Neural crest cell (in vitro differentiated cells): ENCODE measurements around the gene VTA1. TPM values are rescaled to one million over a fixed set of nuclear protein-coding genes. Genes with fewer than 3 reads are reported as not detected.

Experiments used
- DNase-seq: peaks from one replicate; pipeline ENCODE4 v3.0.0; 2021; ENCODE audit warnings: low read depth, mixed read lengths, low spot score
- H3K27ac Mint-ChIP-seq: one replicate; pipeline ENCODE4 v1.8.0; 2021; ENCODE audit warnings: mild to moderate bottlenecking, mixed read lengths; ENCODE audit not compliant: unreplicated experiment
- H3K27me3 Mint-ChIP-seq: 2 replicates; pipeline ENCODE4 v1.8.0; 2021; ENCODE audit warnings: low read depth, mild to moderate bottlenecking, mixed read lengths
- H3K36me3 Mint-ChIP-seq: 2 replicates; pipeline ENCODE4 v1.8.0; 2021; ENCODE audit warnings: low read depth, mild to moderate bottlenecking, mixed read lengths
- H3K4me1 Mint-ChIP-seq: 2 replicates; pipeline ENCODE4 v1.8.0; 2021; ENCODE audit warnings: mixed read lengths
- H3K4me3 Mint-ChIP-seq: one replicate; pipeline ENCODE4 v1.8.0; 2021; ENCODE audit warnings: mild to moderate bottlenecking, mixed read lengths
- H3K9me3 Mint-ChIP-seq: 2 replicates; pipeline ENCODE4 v1.8.0; 2021; ENCODE audit warnings: mixed read lengths
- total RNA-seq: library from RNA; stranded (reverse); gene quantifications from 2 replicates; pipeline ENCODE4 v1.2.1, GENCODE V29; 2021
- TF ChIP-seq, protein P1 (sequence below): fragments of 200-600 bp; sonication (generic); conservative IDR thresholded peaks from 2 replicates; pipeline ENCODE4 v1.5.0; 2021; ENCODE audit warnings: antibody characterized with exemption, mild to moderate bottlenecking

Gene VTA1
- total RNA-seq, 1 donor from 2014 or later = 48.1 TPM

DNA sequence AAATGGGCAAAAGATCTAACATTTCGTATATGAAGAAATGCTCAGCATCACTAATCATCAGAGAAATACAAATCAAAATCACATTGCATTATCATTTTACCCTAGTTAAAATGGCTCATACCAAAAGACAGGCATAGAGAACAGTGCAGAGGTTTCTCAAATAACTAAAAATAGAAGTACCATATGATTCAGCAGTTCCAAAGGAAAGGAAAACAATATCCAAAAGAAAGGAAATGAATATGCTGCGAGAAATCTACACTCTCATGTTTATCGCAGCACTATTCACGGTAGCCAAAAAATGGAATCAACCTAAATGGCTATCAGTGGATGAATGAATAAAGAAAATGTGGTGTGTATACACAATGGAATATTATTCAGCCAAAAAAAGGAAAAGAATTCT, 63.5 kb downstream of the VTA1 start:
- H3K4me1 Mint-ChIP-seq = no peaks in the 10 kb centered on the region
- no peak overlapping the region for H3K27ac Mint-ChIP-seq
- peaks cover 79% of the 10 kb centered on the region for H3K36me3 Mint-ChIP-seq
- no peak overlapping the region for H3K4me3 Mint-ChIP-seq
- no peak for DNase-seq
- TF ChIP-seq, protein P1, sequence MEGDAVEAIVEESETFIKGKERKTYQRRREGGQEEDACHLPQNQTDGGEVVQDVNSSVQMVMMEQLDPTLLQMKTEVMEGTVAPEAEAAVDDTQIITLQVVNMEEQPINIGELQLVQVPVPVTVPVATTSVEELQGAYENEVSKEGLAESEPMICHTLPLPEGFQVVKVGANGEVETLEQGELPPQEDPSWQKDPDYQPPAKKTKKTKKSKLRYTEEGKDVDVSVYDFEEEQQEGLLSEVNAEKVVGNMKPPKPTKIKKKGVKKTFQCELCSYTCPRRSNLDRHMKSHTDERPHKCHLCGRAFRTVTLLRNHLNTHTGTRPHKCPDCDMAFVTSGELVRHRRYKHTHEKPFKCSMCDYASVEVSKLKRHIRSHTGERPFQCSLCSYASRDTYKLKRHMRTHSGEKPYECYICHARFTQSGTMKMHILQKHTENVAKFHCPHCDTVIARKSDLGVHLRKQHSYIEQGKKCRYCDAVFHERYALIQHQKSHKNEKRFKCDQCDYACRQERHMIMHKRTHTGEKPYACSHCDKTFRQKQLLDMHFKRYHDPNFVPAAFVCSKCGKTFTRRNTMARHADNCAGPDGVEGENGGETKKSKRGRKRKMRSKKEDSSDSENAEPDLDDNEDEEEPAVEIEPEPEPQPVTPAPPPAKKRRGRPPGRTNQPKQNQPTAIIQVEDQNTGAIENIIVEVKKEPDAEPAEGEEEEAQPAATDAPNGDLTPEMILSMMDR = no peak
- H3K9me3 Mint-ChIP-seq = peaks cover 38% of the 10 kb centered on the region
- H3K27me3 Mint-ChIP-seq = no peaks in the 10 kb centered on the region

DNA sequence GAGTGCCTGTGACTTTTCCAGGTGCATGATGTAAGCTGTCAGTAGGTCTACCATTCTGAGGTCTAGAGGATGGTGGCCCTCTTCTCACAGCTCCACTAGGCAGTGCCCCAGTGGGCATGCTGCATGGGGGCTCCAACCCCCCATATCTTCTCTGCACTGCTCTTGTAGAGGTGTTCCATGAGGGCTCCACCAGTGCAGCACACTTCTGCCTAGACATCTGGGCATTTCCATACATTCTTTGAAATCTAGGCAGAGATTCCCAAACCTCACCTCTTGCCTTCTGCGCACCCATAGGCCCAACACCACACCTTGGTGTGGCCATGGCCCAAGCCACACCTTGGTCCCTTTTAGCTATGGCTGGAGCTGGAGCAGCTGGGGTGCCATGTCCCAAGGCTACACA, 66.3 kb downstream of the VTA1 start:
- Mint-ChIP-seq H3K9me3 (peaks cover 34% of the 10 kb centered on the region), H3K36me3 (peaks cover 60% of the 10 kb centered on the region), H3K4me1 (peaks cover 15% of the 10 kb centered on the region)

DNA sequence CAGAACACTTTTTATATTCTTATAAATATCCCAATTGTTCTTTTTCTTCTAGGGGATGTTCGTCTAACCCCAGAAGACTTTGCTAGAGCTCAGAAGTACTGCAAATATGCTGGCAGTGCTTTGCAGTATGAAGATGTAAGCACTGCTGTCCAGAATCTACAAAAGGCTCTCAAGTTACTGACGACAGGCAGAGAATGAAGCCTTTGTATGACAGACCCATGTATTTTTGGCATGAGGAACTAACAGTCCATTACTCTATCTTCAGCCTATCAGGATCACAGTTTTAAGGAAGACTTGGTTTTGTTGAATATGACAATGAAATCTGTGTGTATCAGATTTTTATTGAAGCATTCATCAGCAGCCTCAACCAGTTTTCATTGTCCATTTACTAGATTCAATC, 71.4 kb downstream of the VTA1 start:
- H3K36me3 Mint-ChIP-seq = peaks cover 21% of the 10 kb centered on the region
- H3K4me3 Mint-ChIP-seq = peak overlapping the region; percentile 65
- peaks cover 11% of the 10 kb centered on the region for H3K9me3 Mint-ChIP-seq
- no peaks in the 10 kb centered on the region for H3K27me3 Mint-ChIP-seq
- H3K4me1 Mint-ChIP-seq = peaks cover 30% of the 10 kb centered on the region
- H3K27ac Mint-ChIP-seq = peak overlapping the region; percentile 69
- TF ChIP-seq, protein P1 = no peak
- DNase-seq = no peak

More for the DNA sequence above, 66.3 kb downstream of the VTA1 start:
- H3K27me3 Mint-ChIP-seq = no peaks in the 10 kb centered on the region
- H3K27ac Mint-ChIP-seq = no peak overlapping the region
- TF ChIP-seq, protein P1 = no peak
- no peak overlapping the region for H3K4me3 Mint-ChIP-seq
- DNase-seq = no peak

DNA sequence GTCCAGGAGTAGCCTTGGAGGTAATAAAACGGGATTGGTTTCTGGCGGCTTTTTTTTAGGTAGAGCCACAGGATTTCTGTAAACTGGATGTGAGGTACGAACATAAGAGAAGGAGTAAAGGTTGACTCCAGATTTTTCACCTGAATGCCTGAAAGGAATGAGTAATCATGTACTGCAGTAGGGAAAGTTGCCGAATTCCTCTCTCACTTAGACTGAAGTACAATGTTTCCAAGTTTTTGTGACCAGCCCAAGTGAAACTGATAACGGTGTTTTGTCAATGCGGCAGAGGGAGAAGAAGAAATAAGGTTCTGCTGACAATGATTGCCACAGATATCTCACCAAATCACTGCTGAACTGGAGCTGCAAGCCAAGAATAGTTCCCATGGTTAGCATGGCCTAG, 75.0 kb downstream of the VTA1 start:
- H3K4me1 Mint-ChIP-seq = peaks cover 30% of the 10 kb centered on the region
- H3K27ac Mint-ChIP-seq = no peak overlapping the region
- H3K9me3 Mint-ChIP-seq = no peaks in the 10 kb centered on the region
- no peak overlapping the region for H3K4me3 Mint-ChIP-seq
- TF ChIP-seq, protein P1 = no peak
- no peak for DNase-seq
- peaks cover 3% of the 10 kb centered on the region for H3K36me3 Mint-ChIP-seq
- no peaks in the 10 kb centered on the region for H3K27me3 Mint-ChIP-seq

DNA sequence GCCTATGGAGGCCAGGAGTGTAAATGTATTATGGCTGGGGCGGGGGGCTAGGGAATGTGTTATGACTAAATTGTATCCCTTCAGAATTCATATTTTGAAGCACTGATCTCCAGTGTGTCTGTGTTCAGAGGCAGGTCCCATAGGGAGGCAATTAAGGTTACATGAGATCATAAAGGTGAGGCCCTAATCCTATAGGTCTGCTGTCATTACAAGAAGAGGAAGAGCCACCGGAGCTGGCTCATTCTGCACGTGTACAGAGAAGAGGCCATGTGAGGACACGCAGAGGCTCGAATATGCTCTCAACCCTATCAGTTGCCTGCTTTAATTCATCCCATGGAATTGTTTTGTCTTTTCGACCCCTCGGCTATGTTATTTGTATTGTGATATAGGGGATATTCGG, 76.9 kb downstream of the VTA1 start:
- no peak overlapping the region for H3K27ac Mint-ChIP-seq
- H3K9me3 Mint-ChIP-seq = peaks cover 10% of the 10 kb centered on the region
- peaks cover 15% of the 10 kb centered on the region for H3K4me1 Mint-ChIP-seq

More for the DNA sequence above, 76.9 kb downstream of the VTA1 start:
- TF ChIP-seq, protein P1 = no peak
- no peak overlapping the region for H3K4me3 Mint-ChIP-seq
- DNase-seq = no peak
- H3K27me3 Mint-ChIP-seq = no peaks in the 10 kb centered on the region
- peaks cover 8% of the 10 kb centered on the region for H3K36me3 Mint-ChIP-seq
